GM18526 (cell line): ENCODE results near the gene SELPLG.

Experiments
- POLR2A ChIP-seq: IDR thresholded peaks from 3 replicates; pipeline ENCODE4 v1.6.1; 2011; ENCODE audit not compliant: insufficient read length; ENCODE audit errors: extremely low read depth

The SELPLG gene

GRCh38 chr12:108664338-108665258 lies 30.9 kb upstream of the SELPLG start:
- no peak for TF ChIP-seq POLR2A

GRCh38 chr12:108663324-108664015 lies 29.8 kb upstream of the SELPLG start:
- TF ChIP-seq POLR2A: no peak

GRCh38 chr12:108657130-108657745 lies 23.5 kb upstream of the SELPLG start:
- TF ChIP-seq POLR2A: no peak

- TF ChIP-seq POLR2A: no peak
These were observed 20.2 kb upstream of the SELPLG start for GRCh38 chr12:108653922-108654321.

GRCh38 chr12:108653082-108653516 lies 19.4 kb upstream of the SELPLG start:
- TF ChIP-seq POLR2A: no peak

GRCh38 chr12:108650083-108650482 lies 16.4 kb upstream of the SELPLG start:
- TF ChIP-seq POLR2A: no peak

GRCh38 chr12:108649669-108650068 lies 16.0 kb upstream of the SELPLG start:
- TF ChIP-seq POLR2A: no peak

- TF ChIP-seq POLR2A: no peak
These were observed 15.4 kb upstream of the SELPLG start for GRCh38 chr12:108649126-108649525.

GRCh38 chr12:108648371-108648770 lies 14.7 kb upstream of the SELPLG start:
- no peak for TF ChIP-seq POLR2A

GRCh38 chr12:108647585-108648287 lies 14.0 kb upstream of the SELPLG start:
- no peak for TF ChIP-seq POLR2A

- no peak for TF ChIP-seq POLR2A
These were observed 13.2 kb upstream of the SELPLG start for GRCh38 chr12:108646600-108647579.

- TF ChIP-seq POLR2A: no peak
These were observed 12.2 kb upstream of the SELPLG start for GRCh38 chr12:108645686-108646599.

GRCh38 chr12:108644811-108645120 lies 11.1 kb upstream of the SELPLG start:
- no peak for TF ChIP-seq POLR2A
